Progenitor cell of endocrine pancreas (in vitro differentiated cells): ENCODE data around the gene UCN. TPM values are rescaled to one million over a fixed set of nuclear protein-coding genes. Genes with fewer than 3 reads are reported as not detected.

Experiments
- DNase-seq: peaks from one replicate; pipeline ENCODE4 v3.0.0; 2021; ENCODE audit warnings: low spot score; ENCODE audit not compliant: unreplicated experiment
- H3K27ac Mint-ChIP-seq: 2 replicates; pipeline ENCODE4 v1.8.0; 2021; ENCODE audit warnings: mild to moderate bottlenecking, moderate library complexity, mixed read lengths
- H3K27me3 Mint-ChIP-seq: 2 replicates; pipeline ENCODE4 v1.8.0; 2021; ENCODE audit warnings: mixed read lengths
- H3K36me3 Mint-ChIP-seq: 2 replicates; pipeline ENCODE4 v1.8.0; 2022; ENCODE audit warnings: mixed read lengths; ENCODE audit not compliant: insufficient read depth
- H3K4me1 Mint-ChIP-seq: 2 replicates; pipeline ENCODE4 v1.8.0; 2021; ENCODE audit warnings: low read depth, mixed read lengths
- H3K4me3 Mint-ChIP-seq: 2 replicates; pipeline ENCODE4 v1.8.0; 2021; ENCODE audit warnings: low read depth, mild to moderate bottlenecking, moderate library complexity, mixed read lengths
- H3K9me3 Mint-ChIP-seq: 2 replicates; pipeline ENCODE4 v1.8.0; 2021; ENCODE audit warnings: low read depth, mixed read lengths
- total RNA-seq: library from RNA; stranded (reverse); gene quantifications from 2 replicates; pipeline ENCODE4 v1.2.1, GENCODE V29; 2021
- TF ChIP-seq, protein P1 (sequence below): fragments of 200-600 bp; sonication (generic); IDR thresholded peaks from one replicate; pipeline ENCODE4 v1.5.0; 2021; ENCODE audit warnings: antibody characterized with exemption, mild to moderate bottlenecking; ENCODE audit not compliant: unreplicated experiment

Gene UCN
- total RNA-seq, 1 donor from 2014 or later: 2.0 TPM

DNA sequence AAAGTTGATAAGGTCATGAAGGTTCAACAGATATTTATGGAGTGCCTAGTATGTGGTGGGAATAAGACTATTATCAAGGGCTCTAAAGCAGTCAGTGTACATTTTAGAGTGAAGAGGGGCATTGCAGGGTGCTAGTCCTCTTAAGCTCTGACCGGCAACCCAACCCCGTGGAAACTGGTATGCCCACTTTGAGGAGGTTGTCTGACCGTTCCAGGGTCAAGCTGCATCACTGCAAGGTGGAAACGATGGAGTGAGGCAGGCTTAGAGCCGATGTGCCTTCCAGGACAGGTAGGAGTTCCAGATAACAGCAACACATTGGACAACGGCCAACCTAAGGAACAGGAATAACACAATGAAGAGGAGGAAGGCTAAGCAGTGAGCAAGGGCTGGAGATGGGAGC, 1.4 kb upstream of the UCN start:
- Mint-ChIP-seq H3K4me3 (no peak overlapping the region), H3K9me3 (no peaks in the 10 kb centered on the region), H3K27me3 (peaks cover 45% of the 10 kb centered on the region), H3K4me1 (no peaks in the 10 kb centered on the region), H3K36me3 (peaks cover 7% of the 10 kb centered on the region), H3K27ac (no peak overlapping the region)
- TF ChIP-seq, protein P1, sequence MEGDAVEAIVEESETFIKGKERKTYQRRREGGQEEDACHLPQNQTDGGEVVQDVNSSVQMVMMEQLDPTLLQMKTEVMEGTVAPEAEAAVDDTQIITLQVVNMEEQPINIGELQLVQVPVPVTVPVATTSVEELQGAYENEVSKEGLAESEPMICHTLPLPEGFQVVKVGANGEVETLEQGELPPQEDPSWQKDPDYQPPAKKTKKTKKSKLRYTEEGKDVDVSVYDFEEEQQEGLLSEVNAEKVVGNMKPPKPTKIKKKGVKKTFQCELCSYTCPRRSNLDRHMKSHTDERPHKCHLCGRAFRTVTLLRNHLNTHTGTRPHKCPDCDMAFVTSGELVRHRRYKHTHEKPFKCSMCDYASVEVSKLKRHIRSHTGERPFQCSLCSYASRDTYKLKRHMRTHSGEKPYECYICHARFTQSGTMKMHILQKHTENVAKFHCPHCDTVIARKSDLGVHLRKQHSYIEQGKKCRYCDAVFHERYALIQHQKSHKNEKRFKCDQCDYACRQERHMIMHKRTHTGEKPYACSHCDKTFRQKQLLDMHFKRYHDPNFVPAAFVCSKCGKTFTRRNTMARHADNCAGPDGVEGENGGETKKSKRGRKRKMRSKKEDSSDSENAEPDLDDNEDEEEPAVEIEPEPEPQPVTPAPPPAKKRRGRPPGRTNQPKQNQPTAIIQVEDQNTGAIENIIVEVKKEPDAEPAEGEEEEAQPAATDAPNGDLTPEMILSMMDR: no peak
- no peak for DNase-seq

DNA sequence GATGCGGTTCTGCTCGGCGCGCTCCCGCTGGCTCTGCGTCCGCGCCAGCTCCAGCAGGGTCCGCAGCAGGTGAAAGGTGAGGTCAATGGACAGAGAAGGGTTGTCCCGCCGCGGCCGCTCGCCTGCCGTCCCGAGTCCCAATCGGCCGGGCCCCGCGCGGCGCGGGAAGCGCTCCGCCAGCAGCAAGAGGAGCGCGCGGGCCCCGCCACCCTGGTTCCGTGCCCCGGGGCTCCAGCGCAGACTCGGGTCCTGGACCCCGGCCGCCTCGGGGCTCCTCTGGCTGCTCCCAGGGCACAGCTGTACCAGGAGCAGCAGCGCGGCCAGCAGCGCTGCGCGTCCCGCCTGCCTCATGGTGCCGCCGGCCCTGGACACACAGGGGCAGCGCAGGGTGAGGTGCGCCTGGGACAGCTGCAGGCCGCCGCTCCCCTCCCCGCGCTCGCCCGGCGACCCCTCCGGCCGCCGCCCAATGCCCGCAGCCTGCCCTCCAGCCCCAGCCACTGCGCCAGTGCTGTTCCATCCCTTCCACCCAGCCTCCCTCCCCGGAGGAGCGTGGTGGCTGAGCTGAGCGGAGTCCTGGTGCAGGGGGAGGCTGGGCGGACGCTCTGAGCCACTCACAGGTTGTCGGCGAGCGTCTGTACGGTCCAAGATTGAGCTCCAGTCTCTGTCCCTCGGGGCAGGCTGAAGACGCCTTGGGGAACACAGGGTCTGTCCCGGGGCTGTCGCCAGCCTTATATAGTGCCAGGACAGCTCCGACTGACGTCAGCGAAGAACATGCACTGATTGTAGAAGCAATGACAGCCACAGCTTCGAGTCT, 493 bp downstream of the UCN start:
- peaks cover 7% of the 10 kb centered on the region for H3K36me3 Mint-ChIP-seq
- no peak overlapping the region for H3K4me3 Mint-ChIP-seq
- DNase-seq: no peak
- H3K27me3 Mint-ChIP-seq: peaks cover 50% of the 10 kb centered on the region
- H3K9me3 Mint-ChIP-seq: no peaks in the 10 kb centered on the region
- H3K4me1 Mint-ChIP-seq: no peaks in the 10 kb centered on the region
- H3K27ac Mint-ChIP-seq: no peak overlapping the region
- TF ChIP-seq, protein P1: no peak

DNA sequence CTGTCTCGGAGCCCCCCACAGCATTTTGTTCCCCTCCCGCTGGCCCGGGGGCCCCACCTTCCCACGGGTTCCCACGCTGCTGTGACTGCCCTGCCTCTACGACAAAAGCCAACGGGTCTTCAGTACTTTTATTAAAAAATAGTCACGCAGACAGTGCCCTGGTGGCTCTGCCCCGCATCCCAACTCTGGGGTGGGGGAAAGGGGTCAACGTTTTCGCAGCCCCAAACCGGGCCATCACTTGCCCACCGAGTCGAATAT, 1.0 kb downstream of the UCN start:
- no peak for DNase-seq
- Mint-ChIP-seq H3K4me3 (no peak overlapping the region), H3K36me3 (peaks cover 7% of the 10 kb centered on the region), H3K27ac (no peak overlapping the region), H3K9me3 (no peaks in the 10 kb centered on the region), H3K4me1 (no peaks in the 10 kb centered on the region), H3K27me3 (peaks cover 50% of the 10 kb centered on the region)
- TF ChIP-seq, protein P1: no peak

DNA sequence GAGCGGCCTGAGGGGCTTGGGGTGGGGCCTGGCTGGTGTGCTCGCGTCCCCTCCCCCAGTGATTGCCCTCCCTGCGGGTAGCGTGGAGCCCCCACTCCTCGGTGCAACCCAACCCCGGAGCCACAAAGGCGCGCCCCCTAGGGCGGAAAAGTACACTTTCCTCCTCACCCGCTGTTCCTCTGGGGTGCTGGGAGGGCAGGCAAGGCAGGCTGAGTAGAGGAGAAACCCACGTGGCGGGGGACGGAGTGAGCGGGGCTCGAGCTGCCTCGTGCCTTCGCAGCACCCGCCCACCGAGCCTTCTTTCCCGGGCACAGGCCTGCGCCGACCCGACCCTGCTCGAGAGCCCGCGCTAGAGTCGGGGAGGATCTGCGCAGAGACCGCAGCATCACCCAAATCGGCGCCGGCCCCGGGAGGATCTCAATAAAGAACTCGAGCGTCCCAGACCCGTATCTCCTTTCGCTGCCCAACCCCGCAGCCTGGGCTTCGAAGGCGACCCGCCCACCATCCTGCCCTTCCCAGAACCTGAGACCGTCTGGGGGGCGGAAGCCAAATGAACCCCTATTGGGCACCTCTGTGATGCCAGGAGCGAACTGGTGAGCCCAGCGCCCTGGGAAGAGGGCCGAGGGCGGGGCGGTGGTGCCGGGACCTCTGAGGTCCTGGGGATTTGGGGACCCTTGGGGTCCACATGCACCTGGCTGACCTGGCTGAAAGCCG, 1.5 kb downstream of the UCN start:
- Mint-ChIP-seq H3K4me1 (no peaks in the 10 kb centered on the region), H3K27me3 (peaks cover 50% of the 10 kb centered on the region), H3K36me3 (peaks cover 7% of the 10 kb centered on the region), H3K27ac (no peak overlapping the region), H3K4me3 (no peak overlapping the region), H3K9me3 (no peaks in the 10 kb centered on the region)
- no peak for DNase-seq
- TF ChIP-seq, protein P1: no peak

DNA sequence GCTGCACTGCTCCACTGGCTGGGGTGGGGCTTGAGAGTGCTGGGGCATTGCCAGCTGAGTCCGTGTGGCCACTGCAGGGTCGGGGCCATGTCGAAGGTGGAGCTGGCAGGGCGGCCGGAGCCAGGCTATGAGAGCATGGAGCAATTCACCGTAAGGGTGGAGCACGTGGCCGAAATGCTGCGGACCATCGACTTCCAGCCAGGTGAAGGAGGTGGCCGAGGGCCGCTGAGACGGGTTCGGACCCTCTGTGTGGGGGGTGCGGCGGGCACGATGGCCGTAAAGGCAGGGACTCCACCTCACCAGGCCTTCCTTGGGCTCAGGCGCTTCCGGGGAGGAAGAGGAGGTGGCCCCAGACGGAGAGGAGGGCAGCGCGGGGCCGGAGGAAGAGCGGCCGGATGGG, 2.1 kb downstream of the UCN start:
- peaks cover 50% of the 10 kb centered on the region for H3K27me3 Mint-ChIP-seq
- no peak for DNase-seq
- no peaks in the 10 kb centered on the region for H3K4me1 Mint-ChIP-seq
- no peak overlapping the region for H3K4me3 Mint-ChIP-seq
- H3K36me3 Mint-ChIP-seq: peaks cover 4% of the 10 kb centered on the region
- H3K9me3 Mint-ChIP-seq: no peaks in the 10 kb centered on the region
- TF ChIP-seq, protein P1: no peak
- no peak overlapping the region for H3K27ac Mint-ChIP-seq
